Uterus (tissue), 4 donors: Measurements from ENCODE around the gene PSMC3IP. TPM values are rescaled to one million over a fixed set of nuclear protein-coding genes. Genes with fewer than 3 reads are reported as not detected.

Source experiments
- DNase-seq, 2 donors: peaks; one replicate each; pipeline ENCODE4 v3.0.0-alpha.2; 2019 to 2020
- H3K27ac ChIP-seq, 2 donors: fragments of 200-600 bp; sonication (generic); 1 replicate in 1 of 2; 2 replicates in 1 of 2; pipeline ENCODE4 v1.5.1; 2016 to 2018
- H3K27me3 ChIP-seq, 2 donors: fragments of 200-600 bp; sonication (generic); one replicate each; pipeline ENCODE4 v1.5.1; 2018 to 2019; ENCODE audit warnings: control low read depth in 1 of 2
- H3K36me3 ChIP-seq, 2 donors: fragments of 200-600 bp; sonication (generic); one replicate each; pipeline ENCODE4 v1.5.1; 2019; ENCODE audit warnings: control low read depth in 1 of 2
- H3K4me1 ChIP-seq, 2 donors: fragments of 200-600 bp; sonication (generic); one replicate each; pipeline ENCODE4 v1.5.1; 2018 to 2019; ENCODE audit warnings: control low read depth in 1 of 2
- H3K4me3 ChIP-seq, 2 donors: fragments of 200-600 bp; sonication (generic); 1 replicate in 1 of 2; 2 replicates in 1 of 2; pipeline ENCODE4 v1.5.1; 2018 to 2019; ENCODE audit warnings: mild to moderate bottlenecking in 1 of 2
- H3K9me3 ChIP-seq, 2 donors: fragments of 200-600 bp; sonication (generic); one replicate each; pipeline ENCODE4 v1.5.1; 2019; ENCODE audit warnings: control low read depth in 1 of 2
- CTCF ChIP-seq, 4 experiments: fragments of 200-600 bp in 2 of 4; fragments of 450-650 bp in 2 of 4; sonication (generic) in 2 of 4; IDR thresholded peaks; one replicate each; pipeline ENCODE4 v1.5.1; 2016 to 2019; ENCODE audit warnings: antibody characterized with exemption in 4 of 4, mild to moderate bottlenecking in 2 of 4, moderate library complexity in 1 of 4
- POLR2A ChIP-seq, 2 donors: fragments of 450-650 bp; IDR thresholded peaks; one replicate each; pipeline ENCODE4 v1.6.1; 2016; ENCODE audit warnings: antibody characterized with exemption in 2 of 2, mild to moderate bottlenecking in 1 of 2, moderate library complexity in 1 of 2
- intact Hi-C: fragments of 100-400 bp; cut with DNase I; formaldehyde crosslinking; loops from one replicate; pipeline ENCODE4 v1.15.1; 2023; ENCODE audit warnings: low total_unique reads
- total RNA-seq, 4 donors: library from RNA; depleted of rRNA in 3 of 4; stranded (reverse); fragments of >200 nt in 3 of 4; gene quantifications; one replicate each; pipeline versions ENCODE4 v1.1.0 to v1.2.4, GENCODE V29; 2014 to 2023
- donor health status: DM: yes; HTN: yes; CAD: no.

Gene PSMC3IP
- total RNA-seq, 4 donors from 2014 or later = 2.8 to 16.5 (median 5.0) TPM

- no peaks in the 10 kb centered on the region for H3K9me3 ChIP-seq
- peak overlapping the region; percentile 76 to 92 for H3K27ac ChIP-seq
- no peak overlapping the region for H3K4me3 ChIP-seq
- H3K36me3 ChIP-seq = no peaks in the 10 kb centered on the region
- intact Hi-C loops = no loop called here
- H3K27me3 ChIP-seq = no peaks in the 10 kb centered on the region
- no peak for DNase-seq
- TF ChIP-seq POLR2A (IDR thresholded peaks at IDR 0.05) (no peak), CTCF (IDR thresholded peaks at IDR 0.05) (no peak)
- peaks cover 0 to 7% of the 10 kb centered on the region in 2 donors for H3K4me1 ChIP-seq
Measured at GRCh38 chr17:42530952-42531454, 46.5 kb downstream of the PSMC3IP start.

- Histone ChIP-seq H3K27me3 (no peaks in the 10 kb centered on the region), H3K4me1 (no peaks in the 10 kb centered on the region), H3K27ac (no peak overlapping the region), H3K9me3 (no peaks in the 10 kb centered on the region), H3K36me3 (no peaks in the 10 kb centered on the region), H3K4me3 (no peak overlapping the region)
- DNase-seq = no peak
- TF ChIP-seq CTCF (IDR thresholded peaks at IDR 0.05) (no peak), POLR2A (IDR thresholded peaks at IDR 0.05) (no peak)
- intact Hi-C loops = loop anchor here (5.0 kb wide), 1 partner anchor 207 kb away; no protein-coding TSS in a partner anchor
Measured at GRCh38 chr17:42529061-42529460, 48.5 kb downstream of the PSMC3IP start.

DNA sequence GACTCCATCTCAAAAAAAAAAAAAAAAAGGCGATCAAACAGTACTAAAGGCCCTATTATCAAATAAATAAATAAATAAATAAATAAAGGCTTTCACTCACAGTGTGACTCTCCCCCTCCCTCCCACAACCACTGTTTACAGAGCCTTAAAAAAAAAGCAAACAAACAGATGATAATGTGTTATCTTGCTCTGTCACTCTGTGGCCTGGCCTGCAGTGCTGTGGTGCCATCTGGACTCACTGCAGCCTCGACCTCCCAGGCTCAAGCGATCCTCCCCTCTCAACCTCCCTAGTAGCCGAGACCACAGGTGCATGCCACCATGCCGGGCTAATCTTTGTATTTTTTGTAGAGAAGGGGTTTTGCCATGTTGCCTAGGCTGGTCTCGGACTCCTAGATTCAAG is 49.6 kb downstream of the PSMC3IP start:
- no peak for DNase-seq
- intact Hi-C loops = loop anchor here (5.0 kb wide), 1 partner anchor 206 kb away; no protein-coding TSS in a partner anchor
- H3K27ac ChIP-seq = no peak overlapping the region
- TF ChIP-seq CTCF (IDR thresholded peaks at IDR 0.05) = no peak
- TF ChIP-seq POLR2A (IDR thresholded peaks at IDR 0.05) = no peak
- no peak overlapping the region for H3K4me3 ChIP-seq
- no peaks in the 10 kb centered on the region for H3K36me3 ChIP-seq
- H3K27me3 ChIP-seq = no peaks in the 10 kb centered on the region
- H3K9me3 ChIP-seq = no peaks in the 10 kb centered on the region
- H3K4me1 ChIP-seq = peaks cover 3 to 4% of the 10 kb centered on the region in 2 donors

DNA sequence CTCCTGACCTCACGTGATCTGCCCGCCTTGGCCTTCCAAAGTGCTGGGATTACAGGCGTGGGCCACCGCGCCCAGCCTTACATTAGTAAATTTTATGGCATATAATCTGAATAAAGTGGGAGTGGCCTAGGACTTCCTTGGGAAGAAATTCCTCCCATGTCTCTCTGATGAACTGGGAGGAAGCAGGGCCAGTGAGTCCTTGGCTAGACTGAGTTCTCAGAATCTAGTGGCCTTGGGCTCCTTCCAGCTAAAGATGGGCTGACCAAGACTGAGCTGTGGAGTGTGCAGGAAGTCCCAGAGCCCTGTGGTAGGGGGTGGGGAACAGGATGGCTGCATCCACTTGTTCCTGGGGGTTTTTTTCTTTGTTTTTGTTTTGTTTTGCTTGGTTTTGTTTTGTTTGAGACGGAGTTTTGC is 51.5 kb downstream of the PSMC3IP start:
- intact Hi-C loops = loop anchor here (5.0 kb wide), 1 partner anchor 204 kb away; no protein-coding TSS in a partner anchor
- peaks cover 22 to 23% of the 10 kb centered on the region in 2 donors for H3K4me1 ChIP-seq
- no peaks in the 10 kb centered on the region for H3K36me3 ChIP-seq
- H3K27ac ChIP-seq = peak overlapping the region; percentile 95 to 99
- H3K9me3 ChIP-seq = no peaks in the 10 kb centered on the region
- H3K27me3 ChIP-seq = no peaks in the 10 kb centered on the region
- no peak overlapping the region for H3K4me3 ChIP-seq
- TF ChIP-seq CTCF (IDR thresholded peaks at IDR 0.05) = no peak
- no peak for DNase-seq

DNA sequence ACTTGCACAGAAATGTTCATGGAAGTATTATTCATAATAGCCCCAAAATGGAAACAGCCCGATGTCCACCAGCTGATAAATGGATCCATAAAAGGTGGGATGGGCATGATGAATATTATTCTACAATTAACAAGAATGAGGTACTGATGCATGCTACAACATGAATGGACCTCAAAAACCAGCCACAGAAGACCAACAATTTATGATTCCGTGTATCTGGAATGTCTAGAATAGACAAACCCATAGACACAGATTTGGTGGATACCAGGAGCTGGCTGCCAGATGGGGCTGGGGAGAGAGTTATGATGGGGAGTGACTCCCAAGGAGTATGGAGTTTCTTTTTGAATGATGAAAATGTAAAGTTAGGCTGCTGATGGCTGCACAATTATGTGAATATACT is 52.3 kb downstream of the PSMC3IP start:
- Histone ChIP-seq H3K4me1 (peaks cover 29 to 30% of the 10 kb centered on the region in 2 donors), H3K36me3 (no peaks in the 10 kb centered on the region), H3K9me3 (no peaks in the 10 kb centered on the region), H3K27ac (peak overlapping the region; percentile 95 to 99), H3K4me3 (no peak overlapping the region), H3K27me3 (no peaks in the 10 kb centered on the region)
- intact Hi-C loops = loop anchor here (5.0 kb wide), 1 partner anchor 203 kb away; no protein-coding TSS in a partner anchor
- DNase-seq = peak in 1 of 2 donors; percentile 10
- no peak for TF ChIP-seq POLR2A (IDR thresholded peaks at IDR 0.05)
- no peak for TF ChIP-seq CTCF (IDR thresholded peaks at IDR 0.05)
